Erythroblast (primary cell): ENCODE data around the gene MYO18A.
"Not testable (repeated sequence)": the region's sequence is repeated elsewhere in the genome, so short reads cannot be mapped to it uniquely, and the experiment has no call there.

Source experiments
- DNase-seq, 2 experiments: peaks; one replicate each; lab custom pipeline; 2025; lab: John Stamatoyannopoulos, UW
- GATA1 ChIP-seq: IDR thresholded peaks from 2 replicates; pipeline ENCODE4 v1.6.1; 2011; ENCODE audit warnings: low read depth, mild to moderate bottlenecking, control low read depth, low read length, moderate library complexity
- POLR2A ChIP-seq: IDR thresholded peaks from 2 replicates; pipeline ENCODE4 v1.6.1; 2011; ENCODE audit warnings: mild to moderate bottlenecking, low read length

Gene MYO18A

GRCh38 chr17:29093090-29093871, 86.9 kb downstream of the MYO18A start:
- DNase-seq, result no peak
- TF ChIP-seq GATA1 (no peak), POLR2A (no peak)

- no peak for TF ChIP-seq GATA1
- no peak for TF ChIP-seq POLR2A
- DNase-seq, result no peak
Observed at GRCh38 chr17:29091606-29092289, 88.5 kb downstream of the MYO18A start.

GRCh38 chr17:29090750-29091605, 89.2 kb downstream of the MYO18A start:
- DNase-seq, result no peak
- no peak for TF ChIP-seq GATA1
- no peak for TF ChIP-seq POLR2A

- TF ChIP-seq GATA1, result no peak
- TF ChIP-seq POLR2A, result no peak
- DNase-seq, result no peak
Observed at GRCh38 chr17:29090108-29090507, 90.1 kb downstream of the MYO18A start.

DNA sequence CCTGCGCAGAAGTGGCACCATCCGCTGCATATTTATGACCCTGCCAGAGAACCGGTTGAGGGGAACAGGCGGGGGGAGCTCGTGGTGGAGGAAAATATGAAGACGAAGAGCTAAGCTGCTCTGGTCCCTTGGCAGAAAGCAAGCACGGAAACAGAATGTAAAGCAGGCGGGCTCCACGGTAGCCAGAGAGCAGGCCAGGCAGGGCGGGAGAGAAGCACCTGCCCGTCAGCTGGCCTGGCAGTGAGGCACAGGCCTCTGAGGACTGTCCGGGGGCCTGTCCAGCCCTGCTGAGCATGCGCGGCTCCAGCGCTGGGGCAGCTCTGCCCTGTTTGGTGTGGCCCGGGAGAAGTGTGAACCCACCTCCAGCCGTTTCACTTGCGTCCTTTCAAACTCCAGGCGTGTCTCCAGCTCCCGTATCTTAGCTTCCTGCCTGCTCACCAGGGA, 90.6 kb downstream of the MYO18A start:
- TF ChIP-seq POLR2A (no peak), GATA1 (no peak)
- no peak for DNase-seq

- DNase-seq, result not testable (repeated sequence)
Observed at GRCh38 chr17:29088782-29089181, 91.4 kb downstream of the MYO18A start.

GRCh38 chr17:29086628-29087332, 93.4 kb downstream of the MYO18A start:
- TF ChIP-seq POLR2A (no peak), GATA1 (no peak)
- DNase-seq, result no peak

- TF ChIP-seq GATA1 (no peak), POLR2A (no peak)
Observed at GRCh38 chr17:29085223-29085622, 95.0 kb downstream of the MYO18A start.

DNA sequence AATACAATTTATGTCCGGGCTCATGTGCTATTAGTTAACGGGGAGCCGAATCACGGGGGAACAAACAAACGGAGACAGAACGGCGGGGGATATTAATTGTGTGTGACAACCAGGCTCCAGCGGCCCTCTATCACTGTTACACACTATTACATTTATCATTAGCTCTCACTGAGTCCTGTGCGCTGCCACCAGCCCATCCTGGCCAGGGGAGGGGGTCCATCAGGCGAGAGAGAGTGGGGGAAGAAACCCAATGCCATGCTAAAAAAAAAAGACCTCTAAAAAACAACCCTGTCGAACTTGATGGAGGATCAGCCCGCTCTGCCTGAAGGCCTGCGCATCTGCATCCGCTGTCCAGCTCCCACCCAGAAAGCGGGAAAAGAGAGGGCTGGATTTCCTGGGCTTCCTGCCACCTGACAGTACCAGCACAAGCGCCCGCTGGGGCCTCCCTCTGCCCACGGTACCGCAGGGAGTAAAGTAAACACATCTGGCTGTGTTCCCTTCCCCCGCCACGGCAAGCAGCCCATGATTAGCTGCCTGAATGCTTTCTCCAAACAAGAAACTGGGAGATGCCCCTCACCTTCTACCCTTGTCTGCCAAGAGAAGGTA, 95.6 kb downstream of the MYO18A start:
- no peak for DNase-seq
- TF ChIP-seq POLR2A (no peak), GATA1 (no peak)

More at GRCh38 chr17:29085223-29085622, 95.0 kb downstream of the MYO18A start:
- DNase-seq, result no peak

GRCh38 chr17:29080965-29081364, 99.2 kb downstream of the MYO18A start:
- no peak for DNase-seq

GRCh38 chr17:29080323-29080722, 99.9 kb downstream of the MYO18A start:
- DNase-seq, result no peak
- TF ChIP-seq POLR2A (no peak), GATA1 (no peak)

More at GRCh38 chr17:29080965-29081364, 99.2 kb downstream of the MYO18A start:
- TF ChIP-seq POLR2A, result no peak
- TF ChIP-seq GATA1, result no peak

DNA sequence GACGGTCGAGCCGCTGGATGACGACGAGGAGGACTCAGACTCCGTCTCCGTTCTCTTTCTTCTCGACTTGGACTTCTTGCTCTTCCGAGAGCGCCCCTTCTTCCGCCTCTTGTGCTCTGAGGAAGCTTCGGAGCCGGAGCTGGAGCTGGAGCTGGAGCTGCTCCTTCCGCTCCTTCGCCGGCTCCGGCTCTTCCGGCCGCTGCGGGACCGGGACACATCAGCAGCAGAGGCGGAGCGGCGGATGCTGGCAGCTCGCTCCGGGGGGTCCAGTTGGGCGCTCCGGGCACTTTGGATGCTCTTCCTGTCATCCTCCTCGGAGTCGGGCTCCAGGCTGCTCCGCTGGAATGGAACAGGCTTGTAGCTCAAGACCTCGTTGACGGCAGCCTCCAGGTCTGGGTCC, 100.3 kb downstream of the MYO18A start:
- no peak for DNase-seq
- TF ChIP-seq GATA1, result no peak
- no peak for TF ChIP-seq POLR2A

- no peak for DNase-seq
- TF ChIP-seq GATA1 (no peak), POLR2A (no peak)
Observed at GRCh38 chr17:29079433-29079832, 100.8 kb downstream of the MYO18A start.
